Testis (tissue), 3 donors: ENCODE measurements around the gene SECISBP2L. TPM values are rescaled to one million over a fixed set of nuclear protein-coding genes. Genes with fewer than 3 reads are reported as not detected.

Source experiments
- DNase-seq: peaks from one replicate; pipeline ENCODE4 v3.0.0-alpha.2; 2019
- H3K27ac ChIP-seq, 2 donors: fragments of 200-600 bp; sonication (generic); one replicate each; pipeline ENCODE4 v1.5.1; 2019
- H3K27me3 ChIP-seq: fragments of 200-600 bp; sonication (generic); one replicate; pipeline ENCODE4 v1.5.1; 2019
- H3K36me3 ChIP-seq: fragments of 200-600 bp; sonication (generic); one replicate; pipeline ENCODE4 v1.5.1; 2017; ENCODE audit warnings: low read depth; ENCODE audit errors: missing control alignments
- H3K4me1 ChIP-seq: fragments of 200-600 bp; sonication (generic); one replicate; pipeline ENCODE4 v1.5.1; 2019
- H3K4me3 ChIP-seq, 2 donors: fragments of 200-600 bp; sonication (generic); one replicate each; pipeline ENCODE4 v1.5.1; 2017 to 2019
- H3K9me3 ChIP-seq: fragments of 200-600 bp; sonication (generic); one replicate; pipeline ENCODE4 v1.5.1; 2017
- POLR2A ChIP-seq: fragments of 450-650 bp; IDR thresholded peaks from one replicate; pipeline ENCODE4 v1.6.1; 2017; ENCODE audit warnings: antibody characterized with exemption, mild to moderate bottlenecking, moderate library complexity
- WGBS, 2 donors: methylation state at CpG; one replicate each; pipeline ENCODE4 v1.1.5; 2018; 5-methylcytosine and 5-hydroxymethylcytosine counted together
- intact Hi-C: fragments of 100-400 bp; cut with DNase I; formaldehyde crosslinking; loops from one replicate; pipeline ENCODE4 v1.15.1; 2023; ENCODE audit warnings: low total_unique reads
- polyA plus RNA-seq: library from polyadenylated mRNA; stranded (reverse); fragments of 350-450 nt; fragmentation: Illumina TruSeq; extraction: RNeasy Lipid Tissue Mini Kit (QIAGEN cat#74804); gene quantifications from one replicate; pipeline ENCODE4 v1.2.3, GENCODE V29; 2014; ENCODE audit warnings: low read depth, low replicate concordance; ENCODE audit not compliant: insufficient read depth
- total RNA-seq, 2 donors: library from RNA; depleted of rRNA; stranded (reverse); fragments of >200 nt; gene quantifications; one replicate each; pipeline ENCODE4 v1.2.3, GENCODE V29; 2016
- TF ChIP-seq, protein P1 (sequence below), 3 experiments: fragments of 450-650 bp in 2 of 3; fragments of 200-600 bp in 1 of 3; sonication (generic) in 1 of 3; IDR thresholded peaks; one replicate each; pipeline ENCODE4 v1.5.1; 2016 to 2019; ENCODE audit warnings: antibody characterized with exemption in 3 of 3, mild to moderate bottlenecking in 2 of 3, moderate library complexity in 1 of 3

SECISBP2L gene
- total and polyA plus RNA-seq, 3 donors from 2014 or later = 29.2 to 76.1 (median 53.6) TPM

DNA sequence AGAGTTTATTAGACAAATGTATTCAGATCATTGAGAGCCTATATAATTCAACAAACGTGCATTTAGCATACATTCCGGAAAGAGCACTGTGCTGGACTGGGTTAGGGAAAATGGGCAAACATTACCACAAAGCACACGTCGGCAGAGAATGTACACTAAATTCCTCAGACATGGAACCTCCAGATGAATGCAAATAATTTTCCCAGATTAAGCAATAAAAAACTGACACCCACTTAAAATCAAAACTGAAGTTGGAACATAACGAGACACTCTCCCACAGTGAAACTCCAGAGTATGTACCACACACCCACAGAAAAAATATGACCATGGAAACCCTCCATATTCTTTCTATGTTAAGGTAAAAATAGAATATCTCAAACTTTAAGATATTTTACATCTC is 4.8 kb downstream of the SECISBP2L start:
- Histone ChIP-seq H3K4me1 (peaks cover 14% of the 10 kb centered on the region), H3K4me3 (no peak overlapping the region), H3K9me3 (no peaks in the 10 kb centered on the region), H3K27me3 (no peaks in the 10 kb centered on the region), H3K27ac (no peak overlapping the region), H3K36me3 (no peaks in the 10 kb centered on the region)
- TF ChIP-seq, protein P1, sequence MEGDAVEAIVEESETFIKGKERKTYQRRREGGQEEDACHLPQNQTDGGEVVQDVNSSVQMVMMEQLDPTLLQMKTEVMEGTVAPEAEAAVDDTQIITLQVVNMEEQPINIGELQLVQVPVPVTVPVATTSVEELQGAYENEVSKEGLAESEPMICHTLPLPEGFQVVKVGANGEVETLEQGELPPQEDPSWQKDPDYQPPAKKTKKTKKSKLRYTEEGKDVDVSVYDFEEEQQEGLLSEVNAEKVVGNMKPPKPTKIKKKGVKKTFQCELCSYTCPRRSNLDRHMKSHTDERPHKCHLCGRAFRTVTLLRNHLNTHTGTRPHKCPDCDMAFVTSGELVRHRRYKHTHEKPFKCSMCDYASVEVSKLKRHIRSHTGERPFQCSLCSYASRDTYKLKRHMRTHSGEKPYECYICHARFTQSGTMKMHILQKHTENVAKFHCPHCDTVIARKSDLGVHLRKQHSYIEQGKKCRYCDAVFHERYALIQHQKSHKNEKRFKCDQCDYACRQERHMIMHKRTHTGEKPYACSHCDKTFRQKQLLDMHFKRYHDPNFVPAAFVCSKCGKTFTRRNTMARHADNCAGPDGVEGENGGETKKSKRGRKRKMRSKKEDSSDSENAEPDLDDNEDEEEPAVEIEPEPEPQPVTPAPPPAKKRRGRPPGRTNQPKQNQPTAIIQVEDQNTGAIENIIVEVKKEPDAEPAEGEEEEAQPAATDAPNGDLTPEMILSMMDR (IDR thresholded peaks at IDR 0.05) = no peak
- TF ChIP-seq POLR2A = no peak
- WGBS, 2 donors = 68 to 70% methylated on average over 5 of the region's 5 CpGs
- DNase-seq = no peak
- intact Hi-C loops = no loop called here

DNA sequence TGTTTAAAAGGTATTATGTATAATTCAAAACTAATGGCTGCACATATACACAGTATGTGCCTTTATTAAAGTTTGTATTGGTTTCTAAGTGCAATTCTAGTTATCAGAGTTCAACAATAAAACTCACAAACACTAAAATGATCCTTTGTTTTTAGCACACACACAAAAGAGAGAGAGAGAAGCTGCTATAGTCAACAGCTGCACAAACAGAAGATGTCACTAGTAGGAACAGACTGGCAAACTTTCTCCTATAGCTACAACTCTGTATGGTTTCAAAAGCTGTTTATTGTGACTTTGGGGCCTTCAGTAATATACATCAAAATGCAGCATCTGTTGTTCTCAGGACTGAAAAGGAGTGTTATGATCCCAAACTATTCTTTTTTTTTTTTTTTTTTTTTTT is 6.1 kb downstream of the SECISBP2L start:
- intact Hi-C loops = no loop called here
- TF ChIP-seq, protein P1 (IDR thresholded peaks at IDR 0.05) = no peak
- no peak for TF ChIP-seq POLR2A
- Histone ChIP-seq H3K9me3 (no peaks in the 10 kb centered on the region), H3K27me3 (no peaks in the 10 kb centered on the region), H3K27ac (no peak overlapping the region), H3K4me3 (no peak overlapping the region), H3K4me1 (peaks cover 14% of the 10 kb centered on the region), H3K36me3 (no peaks in the 10 kb centered on the region)
- DNase-seq = no peak

DNA sequence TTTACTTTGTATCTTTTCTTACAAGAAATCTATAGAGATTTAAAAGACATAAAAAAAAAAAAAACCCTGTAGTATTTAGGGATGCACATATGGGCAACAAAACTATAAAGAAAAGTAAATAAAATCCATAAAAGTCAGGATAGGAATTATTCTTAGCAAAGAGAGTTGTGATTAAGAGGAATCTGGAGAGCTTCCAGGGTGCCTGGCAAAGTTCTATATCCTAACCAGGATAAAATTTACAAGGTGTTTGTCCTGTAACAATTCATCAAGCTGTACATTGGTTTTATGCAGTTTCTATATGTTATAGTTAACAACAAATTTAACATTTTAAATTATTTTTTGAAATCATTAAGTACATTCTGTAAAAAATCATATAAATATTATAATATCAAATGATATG is 7.9 kb downstream of the SECISBP2L start:
- no peak overlapping the region for H3K4me3 ChIP-seq
- H3K36me3 ChIP-seq = no peaks in the 10 kb centered on the region
- DNase-seq = no peak
- no peaks in the 10 kb centered on the region for H3K9me3 ChIP-seq
- no peaks in the 10 kb centered on the region for H3K27me3 ChIP-seq
- peaks cover under 1% of the 10 kb centered on the region for H3K4me1 ChIP-seq
- no peak overlapping the region for H3K27ac ChIP-seq
- TF ChIP-seq, protein P1 (IDR thresholded peaks at IDR 0.05) = no peak
- TF ChIP-seq POLR2A = no peak
- intact Hi-C loops = no loop called here

DNA sequence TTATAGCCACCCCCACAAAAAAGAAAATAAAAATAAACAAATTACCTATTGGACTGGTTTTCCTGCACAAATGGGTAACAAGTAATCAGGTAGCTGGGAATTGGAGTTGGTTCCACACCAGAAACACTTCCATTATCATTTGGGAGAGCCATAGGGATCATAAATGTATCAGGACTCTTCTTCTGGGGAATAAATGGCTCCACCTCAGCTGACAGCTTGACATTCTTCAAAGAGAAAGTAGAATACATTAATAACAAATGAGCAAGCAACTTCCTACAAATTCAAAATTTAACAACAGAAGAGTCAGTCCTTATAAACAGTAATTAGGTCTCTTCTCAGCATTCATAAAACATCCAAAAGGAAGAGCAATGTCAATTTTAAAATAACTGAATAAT is 8.7 kb downstream of the SECISBP2L start:
- H3K4me3 ChIP-seq = no peak overlapping the region
- no peaks in the 10 kb centered on the region for H3K4me1 ChIP-seq
- no peaks in the 10 kb centered on the region for H3K27me3 ChIP-seq
- no peaks in the 10 kb centered on the region for H3K9me3 ChIP-seq
- TF ChIP-seq, protein P1 (IDR thresholded peaks at IDR 0.05) = no peak
- TF ChIP-seq POLR2A = no peak
- no peak for DNase-seq
- H3K27ac ChIP-seq = no peak overlapping the region
- no peaks in the 10 kb centered on the region for H3K36me3 ChIP-seq
- intact Hi-C loops = no loop called here

DNA sequence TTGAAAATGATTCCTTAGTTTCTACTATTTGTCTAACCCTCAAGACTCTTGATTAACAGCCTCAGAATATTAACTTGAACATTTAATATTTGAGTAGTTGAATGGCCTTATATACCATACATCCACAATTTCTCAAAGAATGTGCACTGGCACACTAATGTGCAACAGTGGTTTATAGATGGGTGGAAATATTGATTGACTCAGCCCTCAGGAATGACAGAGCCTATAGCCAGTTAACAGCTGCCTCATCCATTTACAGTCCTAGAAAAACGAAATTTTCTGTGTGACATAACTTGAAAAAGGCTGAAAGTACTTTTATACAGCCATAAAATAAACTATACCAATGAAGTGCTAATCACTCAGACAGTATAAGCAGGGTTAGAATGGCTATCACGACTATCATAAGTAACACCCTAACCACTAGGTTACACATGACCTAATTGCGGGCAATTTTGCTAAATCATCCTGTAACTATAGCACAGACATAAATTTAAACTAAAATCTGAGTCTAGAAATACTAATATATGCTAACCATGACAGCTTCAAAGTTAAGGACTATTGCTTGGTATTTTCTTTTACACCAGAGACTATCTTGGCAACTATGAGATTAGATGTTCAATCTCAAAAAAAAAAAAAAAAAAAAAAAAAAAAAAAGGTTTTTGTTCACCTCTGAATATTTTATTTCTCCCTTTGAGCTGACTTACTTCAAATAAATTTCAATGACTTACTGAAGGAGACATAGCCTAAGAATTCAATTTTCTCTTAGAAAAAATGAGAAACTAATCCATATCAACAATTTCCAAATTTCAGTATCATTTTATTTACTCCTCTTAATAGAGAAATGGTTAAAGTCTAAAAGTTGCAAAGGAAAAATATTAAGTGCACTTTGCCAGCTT is 9.3 kb downstream of the SECISBP2L start:
- no peak overlapping the region for H3K4me3 ChIP-seq
- H3K36me3 ChIP-seq = no peaks in the 10 kb centered on the region
- no peaks in the 10 kb centered on the region for H3K4me1 ChIP-seq
- WGBS, 2 donors = 85 to 90% methylated on average over 3 of the region's 3 CpGs
- no peak overlapping the region for H3K27ac ChIP-seq
- intact Hi-C loops = no loop called here
- no peaks in the 10 kb centered on the region for H3K27me3 ChIP-seq
- H3K9me3 ChIP-seq = no peaks in the 10 kb centered on the region
- TF ChIP-seq, protein P1 (IDR thresholded peaks at IDR 0.05) = no peak
- TF ChIP-seq POLR2A = no peak
- DNase-seq = no peak
